NCI-H526 (cell line): ENCODE results near the gene CTBP1.

ENCODE experiments used
- DNase-seq, 2 experiments: peaks; one replicate each; lab custom pipeline; 2025; lab: John Stamatoyannopoulos, UW

The CTBP1 gene

GRCh38 chr4:1223841-1224809 is 24.8 kb downstream of the CTBP1 start:
- no peak for DNase-seq

GRCh38 chr4:1222938-1223690 is 25.8 kb downstream of the CTBP1 start:
- DNase-seq = no peak

- no peak for DNase-seq
These were observed 26.7 kb downstream of the CTBP1 start for GRCh38 chr4:1222036-1222789.

- DNase-seq = no peak
These were observed 27.6 kb downstream of the CTBP1 start for GRCh38 chr4:1221155-1221870.

GRCh38 chr4:1220566-1220965 is 28.4 kb downstream of the CTBP1 start:
- no peak for DNase-seq

- no peak for DNase-seq
These were observed 29.4 kb downstream of the CTBP1 start for GRCh38 chr4:1219566-1219950.

GRCh38 chr4:1218634-1219565 is 30.0 kb downstream of the CTBP1 start:
- DNase-seq = no peak

- DNase-seq = no peak
These were observed 31.6 kb downstream of the CTBP1 start for GRCh38 chr4:1217366-1217765.

- no peak for DNase-seq
These were observed 32.0 kb downstream of the CTBP1 start for GRCh38 chr4:1216869-1217294.

- DNase-seq = no peak
These were observed 32.8 kb downstream of the CTBP1 start for GRCh38 chr4:1216076-1216614.

GRCh38 chr4:1215141-1216075 is 33.5 kb downstream of the CTBP1 start:
- DNase-seq = no peak

- DNase-seq = no peak
These were observed 34.5 kb downstream of the CTBP1 start for GRCh38 chr4:1214101-1215095.

GRCh38 chr4:1213336-1213995 is 35.5 kb downstream of the CTBP1 start:
- no peak for DNase-seq

- no peak for DNase-seq
These were observed 36.2 kb downstream of the CTBP1 start for GRCh38 chr4:1212546-1213335.

GRCh38 chr4:1211891-1212545 is 36.9 kb downstream of the CTBP1 start:
- no peak for DNase-seq

GRCh38 chr4:1211371-1211770 is 37.6 kb downstream of the CTBP1 start:
- no peak for DNase-seq
